Ishikawa (cell line): ENCODE results near the gene ZBTB7C.

Source experiments
- CREB1 ChIP-seq: IDR thresholded peaks from 2 replicates; pipeline ENCODE4 v1.6.1; 2012; ENCODE audit warnings: low read depth
- FOXM1 ChIP-seq: IDR thresholded peaks from 2 replicates; pipeline ENCODE4 v1.6.1; 2012; ENCODE audit warnings: low read depth, borderline replicate concordance
- RAD21 ChIP-seq: IDR thresholded peaks from 2 replicates; pipeline ENCODE4 v1.6.1; 2012; ENCODE audit warnings: low read depth
- TAF1 ChIP-seq: IDR thresholded peaks from 2 replicates; pipeline ENCODE4 v1.6.1; 2012; ENCODE audit warnings: low read depth, mild to moderate bottlenecking
- TCF12 ChIP-seq: IDR thresholded peaks from 2 replicates; pipeline ENCODE4 v1.6.1; 2012; ENCODE audit warnings: low read depth
- TF ChIP-seq, protein P1 (sequence below): IDR thresholded peaks from 2 replicates; pipeline ENCODE4 v1.6.1; 2012; ENCODE audit warnings: low read depth, mild to moderate bottlenecking
- TF ChIP-seq, protein P2 (sequence below): IDR thresholded peaks from 2 replicates; pipeline ENCODE4 v1.6.1; 2012

DNA sequence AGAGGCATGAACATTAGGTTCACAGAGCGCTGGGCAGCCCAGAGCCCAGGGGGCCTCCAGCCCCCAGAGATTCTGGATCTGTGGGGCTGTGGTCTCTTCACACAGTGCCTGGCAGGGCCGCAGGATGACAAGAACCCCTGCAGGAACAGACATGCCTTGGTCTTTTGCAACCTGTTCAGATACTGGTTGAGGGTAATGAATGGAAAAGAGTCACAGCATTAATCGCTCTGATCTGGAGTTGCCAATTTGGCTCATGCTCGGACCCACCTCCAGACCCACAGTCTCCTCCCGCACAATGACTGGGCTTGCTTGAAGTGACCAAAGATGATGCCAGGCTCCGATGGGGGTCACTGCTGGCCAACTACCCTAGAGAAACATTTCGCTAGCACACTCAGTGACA is 249.4 kb downstream of the ZBTB7C start:
- TF ChIP-seq, protein P1, sequence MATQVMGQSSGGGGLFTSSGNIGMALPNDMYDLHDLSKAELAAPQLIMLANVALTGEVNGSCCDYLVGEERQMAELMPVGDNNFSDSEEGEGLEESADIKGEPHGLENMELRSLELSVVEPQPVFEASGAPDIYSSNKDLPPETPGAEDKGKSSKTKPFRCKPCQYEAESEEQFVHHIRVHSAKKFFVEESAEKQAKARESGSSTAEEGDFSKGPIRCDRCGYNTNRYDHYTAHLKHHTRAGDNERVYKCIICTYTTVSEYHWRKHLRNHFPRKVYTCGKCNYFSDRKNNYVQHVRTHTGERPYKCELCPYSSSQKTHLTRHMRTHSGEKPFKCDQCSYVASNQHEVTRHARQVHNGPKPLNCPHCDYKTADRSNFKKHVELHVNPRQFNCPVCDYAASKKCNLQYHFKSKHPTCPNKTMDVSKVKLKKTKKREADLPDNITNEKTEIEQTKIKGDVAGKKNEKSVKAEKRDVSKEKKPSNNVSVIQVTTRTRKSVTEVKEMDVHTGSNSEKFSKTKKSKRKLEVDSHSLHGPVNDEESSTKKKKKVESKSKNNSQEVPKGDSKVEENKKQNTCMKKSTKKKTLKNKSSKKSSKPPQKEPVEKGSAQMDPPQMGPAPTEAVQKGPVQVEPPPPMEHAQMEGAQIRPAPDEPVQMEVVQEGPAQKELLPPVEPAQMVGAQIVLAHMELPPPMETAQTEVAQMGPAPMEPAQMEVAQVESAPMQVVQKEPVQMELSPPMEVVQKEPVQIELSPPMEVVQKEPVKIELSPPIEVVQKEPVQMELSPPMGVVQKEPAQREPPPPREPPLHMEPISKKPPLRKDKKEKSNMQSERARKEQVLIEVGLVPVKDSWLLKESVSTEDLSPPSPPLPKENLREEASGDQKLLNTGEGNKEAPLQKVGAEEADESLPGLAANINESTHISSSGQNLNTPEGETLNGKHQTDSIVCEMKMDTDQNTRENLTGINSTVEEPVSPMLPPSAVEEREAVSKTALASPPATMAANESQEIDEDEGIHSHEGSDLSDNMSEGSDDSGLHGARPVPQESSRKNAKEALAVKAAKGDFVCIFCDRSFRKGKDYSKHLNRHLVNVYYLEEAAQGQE, result no peak
- no peak for TF ChIP-seq RAD21
- no peak for TF ChIP-seq TAF1
- no peak for TF ChIP-seq CREB1
- TF ChIP-seq TCF12, result no peak
- TF ChIP-seq, protein P2, sequence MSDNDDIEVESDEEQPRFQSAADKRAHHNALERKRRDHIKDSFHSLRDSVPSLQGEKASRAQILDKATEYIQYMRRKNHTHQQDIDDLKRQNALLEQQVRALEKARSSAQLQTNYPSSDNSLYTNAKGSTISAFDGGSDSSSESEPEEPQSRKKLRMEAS, result no peak
- no peak for TF ChIP-seq FOXM1
